ENCODE data around the gene SEC24A.
A peak's percentile ranks its signal among the peaks of the same experiment; 100 is the strongest.
"Not testable (repeated sequence)": the region's sequence is repeated elsewhere in the genome, so short reads cannot be mapped to it uniquely, and the experiment has no call there.

SEC24A gene

GRCh38 chr5:134749415-134749814, 100.8 kb downstream of the SEC24A start:
- Mint-ChIP-seq H3K36me3 (ENCODE audit: low read depth) (peaks cover 36% of the 10 kb centered on the region), H3K4me3 (no peak overlapping the region), H3K27me3 (no peaks in the 10 kb centered on the region), H3K27ac (peak overlapping the region; percentile 18), H3K9me3 (no peaks in the 10 kb centered on the region), H3K4me1 (ENCODE audit: low read depth) (no peaks in the 10 kb centered on the region)
- no peak for DNase-seq

GRCh38 chr5:134758176-134758503, 109.6 kb downstream of the SEC24A start:
- Mint-ChIP-seq H3K9me3 (no peaks in the 10 kb centered on the region), H3K4me3 (peak overlapping the region; percentile 100), H3K36me3 (ENCODE audit: low read depth) (peaks cover 28% of the 10 kb centered on the region), H3K27ac (peak overlapping the region; percentile 97), H3K4me1 (ENCODE audit: low read depth) (peaks cover 31% of the 10 kb centered on the region), H3K27me3 (no peaks in the 10 kb centered on the region)
- no peak for DNase-seq

- Mint-ChIP-seq H3K27me3 (no peaks in the 10 kb centered on the region), H3K4me1 (ENCODE audit: low read depth) (peaks cover 33% of the 10 kb centered on the region), H3K4me3 (peak within 1 kb of the TSS; percentile 100), H3K9me3 (no peaks in the 10 kb centered on the region), H3K27ac (peak within 1 kb of the TSS; percentile 97), H3K36me3 (ENCODE audit: low read depth) (peaks cover 33% of the 10 kb centered on the region)
- DNase-seq, result peak; percentile 96
Observed at GRCh38 chr5:134758504-134759341, 110.1 kb downstream of the SEC24A start, which contains the start of gene DDX46. Gene DDX46 (plus strand): TSS chr5:134758779. CDS start chr5:134758939, 160 bp downstream.

GRCh38 chr5:134767528-134768291, 119.1 kb downstream of the SEC24A start:
- H3K4me1 Mint-ChIP-seq (ENCODE audit: low read depth); H3K4me3 Mint-ChIP-seq; H3K27ac Mint-ChIP-seq; DNase-seq; H3K27me3 Mint-ChIP-seq; H3K9me3 Mint-ChIP-seq: not testable (repeated sequence)
- peaks cover 90% of the 10 kb centered on the region for H3K36me3 Mint-ChIP-seq (ENCODE audit: low read depth)

GRCh38 chr5:134769206-134769605, 120.6 kb downstream of the SEC24A start:
- H3K9me3 Mint-ChIP-seq, result no peaks in the 10 kb centered on the region
- H3K27ac Mint-ChIP-seq, result no peak overlapping the region
- no peak overlapping the region for H3K4me3 Mint-ChIP-seq
- peaks cover 92% of the 10 kb centered on the region for H3K36me3 Mint-ChIP-seq (ENCODE audit: low read depth)
- no peak for DNase-seq
- H3K27me3 Mint-ChIP-seq, result no peaks in the 10 kb centered on the region
- H3K4me1 Mint-ChIP-seq (ENCODE audit: low read depth), result no peaks in the 10 kb centered on the region

GRCh38 chr5:134772461-134773125, 124.0 kb downstream of the SEC24A start:
- Mint-ChIP-seq H3K36me3 (ENCODE audit: low read depth) (peaks cover 95% of the 10 kb centered on the region), H3K27ac (no peak overlapping the region)

GRCh38 chr5:134777366-134777765, 128.8 kb downstream of the SEC24A start:
- Mint-ChIP-seq H3K36me3 (ENCODE audit: low read depth) (peaks cover 86% of the 10 kb centered on the region), H3K27me3 (no peaks in the 10 kb centered on the region), H3K9me3 (no peaks in the 10 kb centered on the region), H3K4me3 (no peak overlapping the region), H3K4me1 (ENCODE audit: low read depth) (no peaks in the 10 kb centered on the region), H3K27ac (peak overlapping the region; percentile 62)
- DNase-seq, result no peak

More at GRCh38 chr5:134772461-134773125, 124.0 kb downstream of the SEC24A start:
- Mint-ChIP-seq H3K9me3 (no peaks in the 10 kb centered on the region), H3K4me1 (ENCODE audit: low read depth) (no peaks in the 10 kb centered on the region), H3K4me3 (no peak overlapping the region), H3K27me3 (no peaks in the 10 kb centered on the region)
- DNase-seq, result no peak
